ENCODE data around the gene OSBPL6. TPM values are rescaled to one million over a fixed set of nuclear protein-coding genes. Genes with fewer than 3 reads are reported as not detected.

The OSBPL6 gene
- total and polyA plus RNA-seq, 4 donors, result 1.3 to 3.3 (median 2.2) TPM

DNA sequence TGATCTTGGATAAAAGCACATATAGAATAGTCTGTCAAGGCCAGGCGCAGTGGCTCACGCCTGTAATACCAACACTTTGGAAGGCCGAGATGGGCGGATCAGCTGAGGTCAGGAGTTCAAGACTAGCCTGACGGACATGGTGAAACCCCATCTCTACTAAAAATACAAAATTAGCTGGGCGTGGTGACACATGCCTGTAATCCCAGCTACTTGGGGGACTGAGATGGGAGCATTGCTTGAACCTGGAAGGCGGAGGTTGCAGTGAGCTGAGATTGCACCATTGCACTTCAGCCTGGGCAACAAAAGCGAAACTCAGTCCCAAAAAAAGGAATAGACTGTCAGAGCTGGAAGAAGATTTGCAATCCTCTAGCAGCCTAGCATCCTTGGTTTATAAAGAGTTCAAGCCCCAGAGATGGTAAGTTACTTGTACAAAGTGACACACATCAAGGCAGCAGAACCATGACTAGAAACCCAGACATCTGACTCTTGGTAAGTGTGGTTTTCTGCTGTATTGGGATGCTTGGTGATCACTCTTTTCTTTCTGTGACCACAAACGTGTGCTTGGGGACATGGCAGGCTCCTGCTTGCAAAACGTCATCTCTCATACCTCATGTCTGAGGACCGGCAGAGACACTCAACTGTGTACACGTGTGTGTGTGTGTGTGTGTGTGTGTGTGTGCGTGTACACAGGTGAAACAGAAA is 69.0 kb downstream of the OSBPL6 start:
- 84% methylated on average over 13 of the region's 13 CpGs for WGBS

More for the DNA sequence above, 69.0 kb downstream of the OSBPL6 start:
- Histone ChIP-seq H3K27me3 (ENCODE audit: control insufficient read depth in 4 of 4, insufficient read depth in 4 of 4, low read length in 3 of 4) (no peaks in the 10 kb centered on the region), H3K9me3 (ENCODE audit: control insufficient read depth in 4 of 4, low read length in 3 of 4) (no peaks in the 10 kb centered on the region), H3K4me1 (ENCODE audit: control insufficient read depth in 4 of 4, insufficient read depth in 4 of 4, low read length in 3 of 4) (no peaks in the 10 kb centered on the region), H3K4me3 (ENCODE audit: low read depth in 1 of 3, low read length in 3 of 3) (no peak overlapping the region), H3K9ac (ENCODE audit: low read depth in 1 of 2, low read length in 2 of 2) (no peak overlapping the region), H3K27ac (ENCODE audit: low read depth in 1 of 2, low read length in 2 of 2) (no peak overlapping the region), H3K36me3 (ENCODE audit: control insufficient read depth in 4 of 4, insufficient read depth in 3 of 4, low read depth in 1 of 4, low read length in 3 of 4) (no peaks in the 10 kb centered on the region)
- no peak for DNase-seq (ENCODE audit: low spot score)
- TF ChIP-seq JUND (IDR thresholded peaks at IDR 0.05) (no peak), GABPA (IDR thresholded peaks at IDR 0.05 in 1 of 2, conservative IDR thresholded peaks at IDR 0.05 in 1 of 2) (no peak), HNF4A (conservative IDR thresholded peaks at IDR 0.05) (no peak), HNF4G (IDR thresholded peaks at IDR 0.05) (no peak), REST (IDR thresholded peaks at IDR 0.05) (no peak), FOXA1 (IDR thresholded peaks at IDR 0.05) (no peak), YY1 (IDR thresholded peaks at IDR 0.05) (no peak), EGR1 (IDR thresholded peaks at IDR 0.05; ENCODE audit: low read depth in 2 of 2) (no peak), ZBTB33 (IDR thresholded peaks at IDR 0.05) (no peak), NR2F2 (IDR thresholded peaks at IDR 0.05) (no peak), RAD21 (IDR thresholded peaks at IDR 0.05) (no peak), SP1 (IDR thresholded peaks at IDR 0.05) (no peak), FOXA2 (IDR thresholded peaks at IDR 0.05) (no peak), TAF1 (conservative IDR thresholded peaks at IDR 0.05) (no peak)
- TF ChIP-seq, protein P1, sequence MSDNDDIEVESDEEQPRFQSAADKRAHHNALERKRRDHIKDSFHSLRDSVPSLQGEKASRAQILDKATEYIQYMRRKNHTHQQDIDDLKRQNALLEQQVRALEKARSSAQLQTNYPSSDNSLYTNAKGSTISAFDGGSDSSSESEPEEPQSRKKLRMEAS (IDR thresholded peaks at IDR 0.05), result no peak
- TF ChIP-seq, protein P2, sequence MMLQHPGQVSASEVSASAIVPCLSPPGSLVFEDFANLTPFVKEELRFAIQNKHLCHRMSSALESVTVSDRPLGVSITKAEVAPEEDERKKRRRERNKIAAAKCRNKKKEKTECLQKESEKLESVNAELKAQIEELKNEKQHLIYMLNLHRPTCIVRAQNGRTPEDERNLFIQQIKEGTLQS (IDR thresholded peaks at IDR 0.05), result no peak

All from liver (tissue), 9 donors.